GM19452 (cell line): Measurements from ENCODE around the gene ZFYVE28.
A peak's percentile ranks its signal among the peaks of the same experiment; 100 is the strongest.
"Not testable (repeated sequence)": the region's sequence is repeated elsewhere in the genome, so short reads cannot be mapped to it uniquely, and the experiment has no call there.

Experiments
- ATAC-seq: cut with Tn5 transposase; IDR thresholded peaks from one replicate; pipeline ENCODE4 v1.9.1; 2021; ENCODE audit not compliant: unreplicated experiment

ZFYVE28 gene

DNA sequence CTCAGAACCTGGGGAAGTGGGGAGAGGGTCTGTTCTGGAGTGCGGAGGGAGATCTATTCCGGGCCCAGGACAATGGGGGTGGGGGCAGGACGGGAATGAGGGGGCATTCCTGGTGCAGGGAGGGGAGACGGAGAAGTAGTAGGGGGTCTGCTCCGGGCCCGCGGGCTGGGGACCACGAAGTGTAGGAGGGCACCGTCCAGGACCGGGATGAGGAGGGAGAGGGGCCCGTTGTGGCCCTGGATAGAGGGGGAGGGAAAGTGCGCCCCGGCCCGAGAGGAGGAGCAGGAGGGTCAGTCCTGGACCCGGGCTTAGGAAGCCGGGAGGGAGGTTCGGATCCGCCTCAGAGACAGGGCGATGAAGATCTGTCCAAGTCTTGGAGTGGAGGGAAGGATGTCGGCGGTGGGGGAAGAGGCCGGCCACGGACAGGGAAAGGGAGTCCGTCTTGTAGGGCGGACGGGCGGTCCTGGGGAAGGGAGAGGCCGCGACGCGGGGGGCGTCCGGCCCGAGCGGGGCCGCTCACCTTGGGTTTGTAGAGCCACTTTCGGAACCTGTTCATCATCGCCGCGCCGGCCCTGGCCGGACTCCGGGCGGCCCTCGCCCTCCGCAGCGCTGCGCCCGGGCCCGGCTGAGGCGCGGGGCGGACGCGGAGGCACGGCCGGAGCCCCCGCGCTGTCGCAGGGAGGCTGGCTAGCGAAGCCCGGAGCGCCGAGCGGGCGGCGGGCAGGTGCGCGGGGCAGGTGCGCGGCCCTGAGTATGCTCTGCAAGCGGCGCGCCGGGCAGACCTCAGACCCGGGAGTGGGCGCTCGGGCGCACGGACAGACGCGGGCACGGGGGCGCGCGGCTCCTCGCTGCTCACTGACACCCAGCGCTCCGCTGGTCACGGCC, at the start of gene ZFYVE28:
Gene ZFYVE28, minus strand, starts transcription at position 881 of the 885 bp plus-strand sequence. Its CDS starts 322 bp downstream, at position 559.
- peak; percentile 39 for ATAC-seq

DNA sequence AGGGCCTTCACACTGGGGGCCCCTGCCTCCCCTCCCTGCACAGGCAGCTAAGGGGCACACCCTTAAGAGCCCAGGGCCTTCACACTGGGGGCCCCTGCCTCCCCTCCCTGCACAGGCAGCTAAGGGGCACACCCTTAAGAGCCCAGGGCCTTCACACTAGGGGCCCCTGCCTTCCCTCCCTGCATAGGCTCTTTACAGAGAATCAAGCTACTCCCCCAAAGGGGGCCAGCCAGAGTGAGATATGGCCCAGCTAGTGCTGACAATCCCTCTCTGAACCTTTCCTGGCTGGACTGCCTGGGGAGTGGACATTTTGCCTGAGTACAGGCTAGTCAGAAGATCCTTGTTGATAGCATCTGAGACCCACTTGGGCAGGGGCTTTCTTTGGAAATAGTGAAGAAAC, 47.1 kb upstream of the ZFYVE28 start:
- not testable (repeated sequence) for ATAC-seq

DNA sequence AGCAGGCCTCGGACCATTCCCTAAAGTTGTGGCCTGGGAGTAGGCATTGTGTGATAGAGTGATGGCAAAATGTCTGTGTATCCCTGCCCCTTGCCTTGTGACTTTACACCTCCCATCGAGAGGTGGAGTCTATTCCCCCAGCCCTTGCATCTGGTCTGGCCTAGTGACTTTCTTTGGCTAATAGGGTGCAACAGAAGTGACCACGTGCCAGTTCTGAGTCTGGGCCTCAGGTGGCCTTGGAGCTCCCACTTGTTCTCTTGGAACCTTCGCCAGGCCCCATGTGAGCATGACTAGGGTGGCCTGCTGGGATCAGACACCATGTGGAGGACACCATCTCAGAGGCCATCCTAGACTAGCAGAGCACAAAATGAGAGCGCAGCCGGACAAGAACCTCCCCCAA, 46.6 kb upstream of the ZFYVE28 start:
- no peak for ATAC-seq

GRCh38 chr4:2462992-2463762, 44.7 kb upstream of the ZFYVE28 start:
- no peak for ATAC-seq

- ATAC-seq: peak; percentile 78
These were observed 44.0 kb upstream of the ZFYVE28 start for GRCh38 chr4:2462218-2462991.

DNA sequence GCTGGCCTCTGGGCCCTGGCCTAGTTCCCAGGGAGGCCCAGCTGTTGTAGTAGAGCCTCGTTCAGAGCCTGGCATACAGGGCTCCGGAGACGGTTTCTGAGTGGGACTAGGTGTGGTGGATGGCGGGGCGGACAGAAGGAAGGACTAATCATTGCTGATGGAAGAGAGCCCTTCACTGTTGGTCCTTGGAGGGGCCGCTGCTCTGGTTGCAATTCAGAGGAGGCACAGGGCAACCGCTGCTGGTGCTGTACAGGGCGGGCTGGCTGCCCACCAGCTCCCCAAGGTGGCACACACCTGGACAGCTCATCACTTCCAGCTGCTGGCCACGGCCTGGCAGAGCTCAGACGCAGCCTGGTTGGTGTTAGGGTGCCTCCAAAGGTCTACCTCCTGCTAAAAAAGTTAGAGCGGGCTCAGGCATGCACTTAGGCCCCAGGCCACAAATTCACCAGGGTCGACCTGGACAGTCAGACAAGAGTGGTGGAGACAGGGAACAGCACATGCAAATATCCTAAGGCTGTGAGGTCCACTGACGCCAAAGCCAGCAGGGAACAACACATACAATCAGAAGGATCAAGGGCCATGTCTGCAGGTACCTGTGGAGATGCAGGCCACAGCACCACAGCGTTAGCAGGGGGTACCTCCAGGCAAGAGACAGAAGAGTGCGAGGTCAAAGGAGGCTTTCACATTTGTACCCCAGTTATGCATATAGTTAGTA, 43.0 kb upstream of the ZFYVE28 start:
- ATAC-seq: no peak

DNA sequence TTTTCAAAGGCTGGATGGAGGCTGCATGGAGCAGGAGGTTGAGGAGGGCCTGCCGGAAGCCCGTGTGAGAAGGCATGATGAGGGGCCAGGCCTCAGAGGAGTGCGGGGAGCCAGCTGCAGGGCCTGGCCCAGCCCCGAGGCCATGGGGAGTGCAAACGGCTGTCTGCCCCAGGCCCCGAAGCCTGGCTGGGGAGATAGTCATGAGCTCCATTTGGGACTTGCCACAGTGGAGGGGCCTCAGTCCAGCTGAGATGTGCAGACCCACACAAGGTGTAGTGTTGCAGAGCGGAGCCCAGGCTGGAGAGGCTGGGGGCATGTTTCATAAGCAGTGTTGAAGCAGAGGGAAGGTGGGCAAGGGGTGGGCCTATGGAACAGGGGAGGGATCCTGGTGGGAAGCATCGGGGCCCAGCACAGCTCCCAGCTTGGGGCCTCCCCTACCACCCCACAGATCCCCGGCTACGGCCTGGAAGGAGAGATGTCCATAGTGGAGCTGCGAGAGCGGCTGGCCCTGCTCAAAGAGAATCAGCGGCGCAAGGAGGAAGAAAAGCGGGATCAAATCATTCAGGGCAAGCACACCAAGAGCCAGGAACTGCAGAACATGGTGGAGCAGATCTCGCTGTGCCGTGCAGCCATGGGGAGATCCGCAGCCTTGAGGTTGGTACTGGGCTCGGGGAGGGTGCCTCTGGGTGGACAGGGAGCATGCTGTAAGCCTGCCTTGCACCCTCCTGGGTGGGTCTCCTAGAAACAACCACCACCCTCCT, 41.3 kb upstream of the ZFYVE28 start:
- ATAC-seq: no peak

GRCh38 chr4:2458546-2459491, 40.4 kb upstream of the ZFYVE28 start:
- no peak for ATAC-seq

- no peak for ATAC-seq
These were observed 39.2 kb upstream of the ZFYVE28 start for GRCh38 chr4:2457481-2458295.

- ATAC-seq: no peak
These were observed 33.7 kb upstream of the ZFYVE28 start for GRCh38 chr4:2451821-2452785.

GRCh38 chr4:2451036-2451520, 32.6 kb upstream of the ZFYVE28 start:
- no peak for ATAC-seq

- no peak for ATAC-seq
These were observed 32.1 kb upstream of the ZFYVE28 start for GRCh38 chr4:2450394-2451035.

GRCh38 chr4:2449511-2450392, 31.3 kb upstream of the ZFYVE28 start:
- ATAC-seq: no peak

DNA sequence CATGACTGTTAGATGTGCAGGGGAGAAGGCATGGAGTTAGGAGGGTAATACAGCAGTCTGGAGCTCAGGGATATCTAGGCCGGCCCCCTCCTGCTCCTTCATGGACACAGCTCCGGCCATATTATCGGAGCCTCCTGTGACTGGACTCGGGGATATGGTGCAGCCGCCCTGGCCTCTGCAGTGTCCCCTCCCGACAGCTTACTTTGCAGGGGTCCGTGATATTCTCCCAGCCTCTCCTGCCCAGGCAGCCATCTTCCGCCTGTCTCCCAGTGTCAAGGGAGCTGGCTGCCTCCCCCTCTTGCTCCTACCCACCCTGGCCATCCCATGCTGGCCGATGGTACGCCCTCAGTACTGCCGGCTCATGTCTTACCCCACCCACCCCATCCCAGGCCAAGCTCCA, 30.6 kb upstream of the ZFYVE28 start:
- no peak for ATAC-seq

- no peak for ATAC-seq
These were observed 30.1 kb upstream of the ZFYVE28 start for GRCh38 chr4:2448589-2448988.
